Ishikawa (cell line): ENCODE measurements around the gene SYNDIG1.

Source experiments
- CREB1 ChIP-seq: IDR thresholded peaks from 2 replicates; pipeline ENCODE4 v1.6.1; 2012; ENCODE audit warnings: low read depth
- EP300 ChIP-seq: IDR thresholded peaks from 2 replicates; pipeline ENCODE4 v1.6.1; 2012; ENCODE audit warnings: borderline replicate concordance
- FOXM1 ChIP-seq: IDR thresholded peaks from 2 replicates; pipeline ENCODE4 v1.6.1; 2012; ENCODE audit warnings: low read depth, borderline replicate concordance
- MAX ChIP-seq: IDR thresholded peaks from 2 replicates; pipeline ENCODE4 v1.6.1; 2012
- REST ChIP-seq: IDR thresholded peaks from 2 replicates; pipeline ENCODE4 v1.6.1; 2012; ENCODE audit warnings: low read depth, mild to moderate bottlenecking
- TAF1 ChIP-seq: IDR thresholded peaks from 2 replicates; pipeline ENCODE4 v1.6.1; 2012; ENCODE audit warnings: low read depth, mild to moderate bottlenecking
- ZBTB7A ChIP-seq: IDR thresholded peaks from 2 replicates; pipeline ENCODE4 v1.6.1; 2012; ENCODE audit warnings: low read depth

GRCh38 chr20:24484081-24484450 is 14.6 kb downstream of the SYNDIG1 start:
- TF ChIP-seq EP300 (no peak), CREB1 (no peak), REST (no peak), FOXM1 (no peak), TAF1 (no peak), MAX (no peak), ZBTB7A (no peak)
